Stimulated activated CD4-positive, alpha-beta T cell treated with anti-CD3 and anti-CD28 coated beads, Interleukin-15, amount 100 ng/mL, for 48 hours (primary cell): ENCODE data around the gene NFIX.

Source experiments
- DNase-seq, 2 donors: peaks; one replicate each; pipeline ENCODE4 v3.0.0-alpha.2; 2020; ENCODE audit warnings: low read depth in 2 of 2

The NFIX gene

DNA sequence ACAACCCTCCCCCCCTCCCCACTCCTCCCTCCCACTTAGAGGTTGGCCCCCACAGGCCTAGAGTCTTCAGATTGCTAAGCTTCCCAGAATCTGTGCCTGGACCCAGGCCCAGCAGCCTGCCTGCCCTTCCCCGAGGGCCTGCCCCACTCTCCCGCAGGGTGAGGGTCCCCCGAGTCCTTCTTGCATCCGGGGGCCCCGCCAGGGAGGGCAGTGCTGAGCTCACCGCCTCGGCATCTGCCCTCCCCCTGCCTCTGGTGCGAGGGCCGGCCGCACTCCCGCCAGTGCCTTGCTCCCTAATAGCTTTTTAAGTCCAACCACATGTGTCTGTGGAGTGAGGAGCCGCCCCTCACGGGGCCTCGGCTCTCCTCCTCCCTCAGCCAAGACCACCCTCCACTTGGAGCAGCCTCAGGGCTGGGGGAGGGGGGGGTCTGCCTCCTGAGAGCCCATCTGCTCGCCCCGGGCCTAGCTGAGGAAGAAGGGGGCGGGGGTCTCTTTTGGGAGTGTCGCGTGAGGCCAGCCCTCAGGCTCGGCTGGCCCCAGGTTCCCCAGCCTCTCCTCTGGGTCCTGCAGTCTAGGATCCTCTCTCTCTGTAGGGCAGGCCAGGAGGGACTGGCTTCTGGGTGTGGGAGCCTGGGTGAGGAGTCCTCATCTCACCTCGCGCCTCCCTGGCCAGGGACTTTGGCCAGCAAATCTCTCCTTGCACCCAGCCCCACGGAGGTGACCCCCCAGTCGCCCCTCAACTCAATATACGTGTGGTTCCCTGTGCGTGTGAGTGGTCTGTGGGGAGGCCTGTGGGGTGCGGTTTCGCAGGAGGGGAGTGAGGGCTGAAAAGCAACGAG is 60.2 kb downstream of the NFIX start:
- no peak for DNase-seq

DNA sequence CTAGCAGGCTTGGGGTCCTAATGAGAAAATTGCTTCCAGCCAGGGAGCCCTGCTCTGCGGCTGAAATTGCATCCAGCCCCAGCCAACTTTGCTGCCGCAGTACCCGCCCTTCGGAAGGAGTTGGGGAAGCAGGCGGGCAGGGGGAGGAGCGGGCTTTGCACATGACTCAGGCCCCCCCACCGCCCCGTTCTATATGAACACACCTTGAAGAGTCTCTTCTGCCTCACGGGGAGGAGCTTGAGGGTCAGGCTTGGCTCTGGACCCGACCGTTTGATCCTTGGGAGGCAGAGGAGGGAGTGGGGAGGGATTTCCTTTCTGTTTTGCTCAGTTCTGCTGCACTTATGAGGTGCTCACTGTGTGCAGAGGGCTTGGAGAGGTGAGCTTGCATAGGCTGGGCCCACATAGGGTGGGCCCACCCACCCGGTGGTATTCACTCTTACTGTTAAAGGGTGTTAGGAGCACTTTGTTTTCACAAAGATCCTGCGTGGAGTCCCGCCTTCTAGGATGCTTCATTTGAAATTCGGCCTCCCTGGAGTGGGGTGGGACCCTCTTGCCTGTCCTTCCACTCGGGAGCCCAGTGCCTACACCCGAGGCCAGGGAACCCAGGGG is 60.9 kb downstream of the NFIX start:
- no peak for DNase-seq

DNA sequence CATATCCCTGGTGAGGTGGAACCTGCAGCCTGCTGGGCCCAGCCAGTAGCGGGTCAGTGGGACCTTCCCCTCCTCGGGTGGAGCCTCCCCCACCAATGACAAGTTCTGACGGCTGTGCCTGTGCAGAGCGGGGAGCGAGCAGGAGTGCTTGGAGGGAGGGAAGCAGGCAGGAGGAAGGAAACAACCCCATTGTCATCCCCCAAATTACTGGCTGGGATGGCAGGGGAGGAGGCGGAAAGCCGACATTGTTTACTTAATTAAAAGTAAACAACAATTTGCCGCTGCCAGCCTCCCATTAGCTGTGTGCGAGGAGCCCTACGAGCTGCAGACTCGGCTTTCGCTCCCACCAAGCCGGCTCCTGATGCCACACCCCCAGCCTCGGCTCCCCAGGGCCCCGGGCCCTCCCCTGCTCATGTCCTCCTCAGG is 61.9 kb downstream of the NFIX start:
- DNase-seq = no peak

DNA sequence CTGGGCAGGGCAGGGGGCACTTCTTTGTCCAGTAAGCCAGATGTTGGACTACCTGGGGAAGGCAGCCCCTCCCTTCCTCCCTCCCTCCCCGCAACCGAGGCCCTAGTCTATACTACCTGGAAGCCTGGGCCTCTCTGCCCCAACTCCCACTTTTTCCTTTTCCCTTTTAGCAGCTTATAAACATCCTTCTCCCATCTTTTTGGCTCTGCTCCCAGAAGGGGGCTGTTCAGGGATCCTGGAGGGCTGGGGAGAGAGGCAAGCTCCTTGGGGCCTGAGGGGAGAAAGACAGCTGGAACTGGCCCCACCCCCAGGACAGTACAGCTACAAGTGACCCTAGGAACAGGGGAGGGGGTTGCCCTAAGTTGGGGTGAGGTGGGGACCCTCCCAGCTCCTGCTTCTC is 62.5 kb downstream of the NFIX start:
- no peak for DNase-seq

DNA sequence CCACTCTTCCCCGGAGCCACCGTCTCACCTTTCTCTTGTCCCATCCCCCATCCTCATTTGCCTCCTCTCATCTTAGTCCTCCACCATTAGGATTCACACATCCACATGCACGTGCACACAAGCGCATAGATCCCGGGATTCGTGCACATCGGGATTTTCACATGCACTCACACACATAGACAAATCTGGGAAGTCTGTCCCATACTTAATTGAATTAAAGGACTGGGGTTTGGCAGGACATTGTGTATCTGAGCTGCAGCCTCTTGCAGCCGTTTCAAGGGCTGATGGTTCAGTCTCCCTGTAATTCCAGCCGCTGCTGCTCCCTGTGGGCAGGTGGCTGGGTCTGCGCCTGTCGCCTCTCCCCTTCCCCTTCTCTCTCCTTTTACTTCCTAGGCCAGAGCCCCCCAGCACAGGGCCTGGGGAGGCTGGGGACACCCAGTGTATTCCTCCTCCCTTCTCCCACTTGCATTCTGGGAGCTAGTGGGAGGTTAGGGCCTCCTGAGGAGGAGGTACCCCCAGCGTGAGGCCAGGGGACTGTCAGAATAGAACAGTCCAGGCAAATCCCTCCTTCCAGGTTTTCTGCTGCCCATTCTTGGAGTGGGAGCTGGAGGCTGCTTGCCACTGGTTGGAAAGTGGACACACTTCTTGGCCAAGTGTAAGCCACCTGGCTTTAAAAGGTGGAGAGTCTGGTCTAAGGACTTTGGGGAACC is 63.8 kb downstream of the NFIX start:
- no peak for DNase-seq

DNA sequence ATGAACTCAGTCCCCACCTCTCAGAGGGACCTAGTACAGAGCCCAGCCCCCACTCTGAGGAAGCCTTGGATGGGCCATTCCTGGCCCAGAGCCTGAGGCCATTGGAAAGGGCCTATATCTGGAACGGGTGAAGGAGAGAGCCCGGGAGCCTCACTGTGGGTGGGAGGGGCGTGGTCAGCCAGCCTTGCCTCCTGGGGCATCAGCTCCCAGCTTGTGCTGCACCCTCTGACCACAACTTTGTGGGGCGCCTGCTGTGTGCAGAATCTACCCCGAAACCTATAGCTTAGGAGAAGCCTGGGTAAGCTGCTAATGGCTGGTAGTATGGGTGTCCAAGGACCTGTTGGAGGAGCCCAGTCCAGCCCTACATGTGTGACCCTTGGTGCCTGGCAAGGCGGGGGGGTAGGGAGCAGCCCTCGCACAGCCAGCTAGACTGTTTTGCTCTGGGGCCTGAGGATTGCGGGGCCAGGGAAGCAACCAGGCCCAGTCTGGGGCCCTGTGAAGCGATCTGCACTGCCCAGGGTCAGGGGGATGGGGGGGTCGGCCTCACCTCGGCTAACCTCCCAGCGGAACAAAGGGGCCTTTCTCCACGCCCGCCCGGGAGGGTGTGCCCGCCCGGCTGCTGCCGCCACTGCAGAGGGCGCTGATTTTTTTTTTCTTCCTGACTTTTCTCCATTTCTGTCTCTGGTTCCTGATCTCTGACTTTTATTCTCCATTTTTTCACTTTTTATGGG is 65.1 kb downstream of the NFIX start:
- DNase-seq = no peak

DNA sequence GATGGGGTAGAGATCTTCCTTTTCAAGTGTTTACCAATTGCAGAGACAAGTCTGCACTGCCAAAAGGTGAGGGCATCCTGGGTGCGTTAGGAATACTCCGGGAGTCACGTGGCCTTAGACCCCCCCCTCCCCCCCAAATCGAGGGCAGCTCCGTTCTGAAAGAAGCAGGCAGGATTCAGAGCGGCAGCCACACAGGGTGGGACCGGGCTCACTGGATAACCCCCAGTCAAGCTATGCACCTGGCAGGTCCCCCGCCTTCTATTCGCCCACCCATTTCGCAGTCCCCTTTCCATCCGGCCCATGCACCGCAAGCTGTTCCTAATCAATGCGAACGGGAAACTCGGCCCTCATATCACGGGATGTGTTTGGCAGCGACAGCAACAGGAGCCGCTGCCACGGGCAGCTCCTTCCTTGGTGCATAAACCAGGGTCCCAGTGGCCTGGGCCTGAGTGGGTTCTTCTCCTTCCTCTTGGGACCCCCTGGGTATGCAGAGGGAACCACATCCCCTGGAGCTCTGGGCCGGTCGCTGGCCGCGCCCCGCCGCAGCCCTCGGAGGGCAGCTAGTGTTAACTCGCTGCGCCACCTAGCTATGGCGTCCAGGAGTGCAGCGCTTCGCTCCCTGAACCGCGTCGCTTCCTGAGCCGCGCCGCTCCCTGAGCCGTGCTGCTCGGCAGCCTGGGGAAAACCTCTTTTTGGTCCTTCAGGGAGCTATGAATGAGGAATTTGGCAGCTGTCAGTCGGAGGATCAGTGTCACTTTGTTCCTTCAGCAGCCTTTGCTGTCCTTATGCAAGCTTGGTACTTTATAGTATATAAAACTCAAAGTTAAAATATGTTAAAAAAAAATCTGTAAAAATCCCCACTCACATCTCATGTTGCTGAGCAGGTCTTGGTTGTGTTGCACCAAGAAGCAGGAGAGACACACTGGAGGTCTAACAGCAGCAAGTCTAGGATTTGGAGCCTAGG is 66.0 kb downstream of the NFIX start:
- peak; percentile 52 to 69 for DNase-seq

DNA sequence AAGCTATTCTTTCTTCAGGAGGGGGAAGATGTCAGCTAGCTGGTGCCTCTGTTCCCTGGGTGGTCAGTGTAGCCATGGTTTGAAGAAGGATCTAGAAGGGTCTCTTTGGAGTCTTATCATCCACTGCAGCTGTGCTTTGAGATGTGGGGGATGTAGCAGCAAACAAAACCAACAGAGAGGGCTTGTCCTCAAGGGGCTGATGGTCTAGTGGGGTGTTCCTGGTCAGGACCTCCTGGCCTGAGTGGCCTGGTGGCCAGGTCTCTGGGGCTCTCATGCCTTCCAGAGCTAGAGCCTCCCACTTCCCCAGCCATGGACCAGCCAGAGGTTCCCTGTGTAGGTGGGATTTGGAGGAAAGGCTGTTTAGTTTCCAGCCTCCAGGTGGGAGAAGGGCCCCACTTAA is 67.0 kb downstream of the NFIX start:
- no peak for DNase-seq

- DNase-seq = no peak
Observed at GRCh38 chr19:13063461-13064091, 68.3 kb downstream of the NFIX start.

- DNase-seq = no peak
Observed at GRCh38 chr19:13064092-13064489, 68.8 kb downstream of the NFIX start.

DNA sequence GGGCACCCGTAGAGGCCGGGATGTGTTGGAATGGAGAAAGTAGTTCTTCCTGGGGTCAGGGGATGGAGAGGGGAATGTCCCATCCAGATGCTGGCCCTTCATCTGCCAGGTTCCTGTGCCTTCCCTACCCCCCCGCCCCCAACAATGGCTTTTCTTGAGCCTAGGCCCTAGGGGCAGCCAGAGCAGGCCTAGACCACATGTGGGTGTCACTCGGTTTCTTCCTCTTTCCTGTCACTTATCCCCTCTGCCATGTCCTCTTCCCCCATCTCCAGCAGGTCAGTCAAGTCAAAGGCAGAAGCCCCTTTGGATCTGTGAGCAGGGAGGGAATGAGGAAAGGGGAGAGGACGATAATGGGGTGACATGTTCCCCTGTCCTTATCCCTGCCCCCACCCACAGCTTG is 71.0 kb downstream of the NFIX start:
- DNase-seq = no peak

- DNase-seq = no peak
Observed at GRCh38 chr19:13066933-13067807, 71.9 kb downstream of the NFIX start.

GRCh38 chr19:13068085-13068846 is 73.0 kb downstream of the NFIX start:
- no peak for DNase-seq

DNA sequence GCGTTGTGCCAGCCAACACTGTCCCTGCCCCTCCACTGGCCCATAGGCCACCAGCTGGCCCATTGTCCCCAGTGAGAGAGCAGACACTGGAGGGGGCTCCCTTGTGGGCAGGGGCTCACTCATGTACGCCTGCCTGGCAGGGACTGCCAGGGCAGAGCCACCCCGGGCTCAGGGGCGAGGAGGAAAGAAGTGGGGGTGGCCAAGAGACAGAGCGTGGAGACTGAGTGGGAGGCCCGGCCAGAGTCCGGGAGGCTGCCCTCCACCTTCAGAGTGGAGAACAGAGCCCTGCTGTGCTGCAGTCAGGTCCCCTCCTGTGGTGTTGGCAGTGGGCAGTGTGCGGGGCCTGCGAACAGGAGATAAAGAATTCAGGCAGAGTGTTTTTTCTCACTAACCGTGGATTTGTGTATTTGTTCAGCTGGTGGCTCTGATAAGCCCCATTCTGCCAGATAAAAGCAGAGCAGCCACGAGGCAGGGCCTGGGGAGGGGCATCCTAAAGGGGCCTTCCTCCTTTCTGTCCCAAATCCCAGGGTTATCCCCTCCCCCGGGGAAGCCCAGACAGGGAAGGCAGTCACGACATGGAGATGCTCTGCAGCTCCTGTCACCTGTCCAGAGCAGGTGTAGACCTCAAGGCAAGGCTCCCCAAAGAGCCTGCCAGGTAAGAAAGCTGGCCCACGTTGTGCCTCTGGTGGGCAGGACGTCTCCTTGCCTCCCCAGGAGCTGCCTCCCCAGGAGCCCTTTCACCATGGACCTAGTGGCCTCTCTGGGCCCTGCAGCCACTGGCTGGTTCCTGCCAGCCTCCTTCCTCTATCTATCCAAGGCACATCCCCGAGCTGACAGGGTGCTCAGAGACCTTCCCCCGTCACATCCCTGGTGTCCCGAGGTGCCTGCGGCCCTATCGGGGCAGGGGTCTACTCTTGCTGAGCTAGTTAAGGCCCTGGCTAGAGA is 74.4 kb downstream of the NFIX start:
- DNase-seq = no peak

- DNase-seq = no peak
Observed at GRCh38 chr19:13070425-13071140, 75.3 kb downstream of the NFIX start.

GRCh38 chr19:13071444-13072187 is 76.3 kb downstream of the NFIX start:
- no peak for DNase-seq
